Thymus (tissue), 11 donors: ENCODE results near the gene PFDN4. TPM values are rescaled to one million over a fixed set of nuclear protein-coding genes. Genes with fewer than 3 reads are reported as not detected.

Experiments used
- DNase-seq, 9 donors: peaks; one replicate each; pipeline ENCODE4 v3.0.0-alpha.2; 2013; ENCODE audit warnings: low spot score in 9 of 9, low read depth in 6 of 9, missing footprints in 1 of 9
- H3K27ac ChIP-seq, 2 donors: one replicate each; pipeline ENCODE4 v1.5.1; 2013; ENCODE audit warnings: control low read depth in 1 of 2, low read depth in 1 of 2, low read length in 1 of 2, mild to moderate bottlenecking in 1 of 2, moderate library complexity in 1 of 2
- H3K27me3 ChIP-seq, 2 donors: one replicate each; pipeline ENCODE4 v1.5.1; 2013; ENCODE audit warnings: low read length in 1 of 2; ENCODE audit not compliant: control insufficient read depth in 2 of 2, insufficient read depth in 1 of 2
- H3K36me3 ChIP-seq, 2 donors: one replicate each; pipeline ENCODE4 v1.5.1; 2013; ENCODE audit warnings: low read length in 1 of 2, mild to moderate bottlenecking in 1 of 2, moderate library complexity in 1 of 2; ENCODE audit not compliant: control insufficient read depth in 2 of 2, insufficient read depth in 2 of 2
- H3K4me1 ChIP-seq, 2 donors: one replicate each; pipeline ENCODE4 v1.5.1; 2013; ENCODE audit warnings: low read length in 2 of 2; ENCODE audit not compliant: control insufficient read depth in 2 of 2, insufficient read depth in 2 of 2
- H3K4me3 ChIP-seq, 2 donors: one replicate each; pipeline ENCODE4 v1.5.1; 2013; ENCODE audit warnings: low read length in 2 of 2, control low read depth in 1 of 2, mild to moderate bottlenecking in 1 of 2
- H3K9me3 ChIP-seq, 2 donors: one replicate each; pipeline ENCODE4 v1.5.1; 2013; ENCODE audit warnings: low read length in 1 of 2, mild to moderate bottlenecking in 1 of 2; ENCODE audit not compliant: control insufficient read depth in 2 of 2, insufficient read depth in 1 of 2
- WGBS: extraction: QIAGEN DNeasy Blood & Tissue Kit; methylation state at CpG from one replicate; pipeline ENCODE4 v1.1.7; 2013; 5-methylcytosine and 5-hydroxymethylcytosine counted together
- polyA plus RNA-seq: library from polyadenylated mRNA; stranded (reverse); fragments of 200-250 nt; gene quantifications from one replicate; pipeline ENCODE4 v1.2.3, GENCODE V29; 2013
- total RNA-seq: library from RNA; stranded (reverse); fragments of 120-200 nt; gene quantifications from one replicate; pipeline ENCODE4 v1.2.4, GENCODE V29; 2013
- donor health status: healthy.

Gene PFDN4
- total and polyA plus RNA-seq, 2 donors, result 123 to 124 TPM

- 96% methylated on average over 9 of the region's 10 CpGs for WGBS
- no peaks in the 10 kb centered on the region for H3K4me1 ChIP-seq
- DNase-seq, result no peak
- no peaks in the 10 kb centered on the region for H3K36me3 ChIP-seq
- H3K9me3 ChIP-seq, result no peaks in the 10 kb centered on the region
- H3K4me3 ChIP-seq, result no peak overlapping the region
- no peaks in the 10 kb centered on the region for H3K27me3 ChIP-seq
- no peak overlapping the region for H3K27ac ChIP-seq
These were observed 42.8 kb downstream of the PFDN4 start for GRCh38 chr20:54250691-54251090.

GRCh38 chr20:54251096-54251495 lies 43.2 kb downstream of the PFDN4 start:
- Histone ChIP-seq H3K27me3 (no peaks in the 10 kb centered on the region), H3K4me1 (no peaks in the 10 kb centered on the region), H3K36me3 (no peaks in the 10 kb centered on the region), H3K9me3 (no peaks in the 10 kb centered on the region), H3K27ac (no peak overlapping the region), H3K4me3 (no peak overlapping the region)
- 94% methylated on average over 3 of the region's 3 CpGs for WGBS
- DNase-seq, result no peak

- Histone ChIP-seq H3K4me1 (no peaks in the 10 kb centered on the region), H3K27me3 (no peaks in the 10 kb centered on the region), H3K9me3 (no peaks in the 10 kb centered on the region), H3K4me3 (no peak overlapping the region), H3K27ac (no peak overlapping the region), H3K36me3 (no peaks in the 10 kb centered on the region)
- 97% methylated on average over 4 of the region's 4 CpGs for WGBS
- DNase-seq, result no peak
These were observed 46.7 kb downstream of the PFDN4 start for GRCh38 chr20:54254596-54254995.

GRCh38 chr20:54255157-54255556 lies 47.3 kb downstream of the PFDN4 start:
- Histone ChIP-seq H3K9me3 (no peaks in the 10 kb centered on the region), H3K4me3 (no peak overlapping the region), H3K36me3 (no peaks in the 10 kb centered on the region), H3K27ac (no peak overlapping the region), H3K4me1 (no peaks in the 10 kb centered on the region), H3K27me3 (no peaks in the 10 kb centered on the region)
- 93% methylated on average over 5 of the region's 5 CpGs for WGBS
- DNase-seq, result no peak

- Histone ChIP-seq H3K27me3 (no peaks in the 10 kb centered on the region), H3K9me3 (no peaks in the 10 kb centered on the region), H3K4me3 (no peak overlapping the region), H3K4me1 (no peaks in the 10 kb centered on the region), H3K36me3 (no peaks in the 10 kb centered on the region), H3K27ac (no peak overlapping the region)
- 94% methylated on average over 3 of the region's 3 CpGs for WGBS
- DNase-seq, result no peak
These were observed 48.3 kb downstream of the PFDN4 start for GRCh38 chr20:54256202-54256601.

- Histone ChIP-seq H3K36me3 (no peaks in the 10 kb centered on the region), H3K9me3 (no peaks in the 10 kb centered on the region), H3K27ac (no peak overlapping the region), H3K4me1 (no peaks in the 10 kb centered on the region), H3K27me3 (no peaks in the 10 kb centered on the region), H3K4me3 (no peak overlapping the region)
- 78% methylated on average over 4 of the region's 4 CpGs for WGBS
- no peak for DNase-seq
These were observed 49.4 kb downstream of the PFDN4 start for GRCh38 chr20:54257071-54257816.

- Histone ChIP-seq H3K4me1 (no peaks in the 10 kb centered on the region), H3K27ac (no peak overlapping the region), H3K9me3 (no peaks in the 10 kb centered on the region), H3K4me3 (no peak overlapping the region), H3K27me3 (no peaks in the 10 kb centered on the region), H3K36me3 (no peaks in the 10 kb centered on the region)
- no peak for DNase-seq
These were observed 52.2 kb downstream of the PFDN4 start for GRCh38 chr20:54260116-54260515.

GRCh38 chr20:54262671-54263070 lies 54.8 kb downstream of the PFDN4 start:
- Histone ChIP-seq H3K27me3 (no peaks in the 10 kb centered on the region), H3K36me3 (no peaks in the 10 kb centered on the region), H3K27ac (no peak overlapping the region), H3K4me1 (no peaks in the 10 kb centered on the region), H3K9me3 (no peaks in the 10 kb centered on the region), H3K4me3 (no peak overlapping the region)
- 94% methylated on average over 4 of the region's 4 CpGs for WGBS
- no peak for DNase-seq

GRCh38 chr20:54263116-54263690 lies 55.3 kb downstream of the PFDN4 start:
- no peak for DNase-seq
- H3K4me1 ChIP-seq, result no peaks in the 10 kb centered on the region

More at GRCh38 chr20:54263116-54263690, 55.3 kb downstream of the PFDN4 start:
- H3K27ac ChIP-seq, result no peak overlapping the region
- H3K27me3 ChIP-seq, result no peaks in the 10 kb centered on the region
- 95% methylated on average over 4 of the region's 4 CpGs for WGBS
- H3K4me3 ChIP-seq, result no peak overlapping the region
- no peaks in the 10 kb centered on the region for H3K9me3 ChIP-seq
- no peaks in the 10 kb centered on the region for H3K36me3 ChIP-seq
